Measurements from ENCODE around the gene CYSTM1. TPM values are rescaled to one million over a fixed set of nuclear protein-coding genes. Genes with fewer than 3 reads are reported as not detected.

CYSTM1 gene
- polyA plus RNA-seq, 3 donors, result 67.3 to 74.9 (median 71.4) TPM

DNA sequence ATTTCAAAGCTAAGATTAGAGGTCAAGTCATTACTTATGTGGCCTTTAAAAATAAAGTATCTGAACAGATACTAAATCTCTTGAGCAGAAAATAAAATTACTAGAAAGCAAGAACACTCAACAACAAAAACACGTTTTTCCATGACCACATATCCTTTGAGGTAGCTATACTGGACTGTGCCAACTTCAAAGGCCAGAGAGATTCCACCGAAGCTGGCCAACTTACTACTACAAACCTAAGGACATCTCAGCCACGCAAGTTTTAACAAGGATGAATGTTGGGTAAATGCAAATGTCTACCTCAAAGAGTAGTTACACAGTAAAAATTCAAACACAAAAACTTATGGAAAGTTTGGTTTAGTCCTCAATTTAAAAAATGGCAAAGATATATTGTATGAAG is 109.0 kb downstream of the CYSTM1 start:
- no peak for DNase-seq (ENCODE audit: low read depth in 3 of 3, low spot score in 2 of 3)

DNA sequence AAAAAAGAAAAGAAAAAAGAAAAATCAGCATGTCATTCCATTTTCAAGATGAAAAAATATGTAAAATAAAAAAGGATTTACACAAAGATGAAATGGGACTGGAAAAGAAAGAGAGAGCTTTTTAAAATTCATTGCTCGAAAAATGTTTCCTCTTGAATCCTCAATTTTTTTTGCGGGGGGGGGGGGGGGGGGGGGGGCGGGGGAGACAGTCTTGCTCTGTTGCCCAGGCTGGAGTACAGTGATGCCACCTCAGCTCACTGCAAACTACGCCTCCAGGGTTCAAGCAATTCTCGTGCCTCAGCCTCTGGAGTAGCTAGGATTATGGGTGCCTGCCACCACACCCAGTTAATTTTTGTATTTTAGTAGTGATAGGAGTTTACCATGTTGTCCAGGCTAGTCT is 111.4 kb downstream of the CYSTM1 start:
- no peak for DNase-seq (ENCODE audit: low read depth in 3 of 3, low spot score in 2 of 3)

DNA sequence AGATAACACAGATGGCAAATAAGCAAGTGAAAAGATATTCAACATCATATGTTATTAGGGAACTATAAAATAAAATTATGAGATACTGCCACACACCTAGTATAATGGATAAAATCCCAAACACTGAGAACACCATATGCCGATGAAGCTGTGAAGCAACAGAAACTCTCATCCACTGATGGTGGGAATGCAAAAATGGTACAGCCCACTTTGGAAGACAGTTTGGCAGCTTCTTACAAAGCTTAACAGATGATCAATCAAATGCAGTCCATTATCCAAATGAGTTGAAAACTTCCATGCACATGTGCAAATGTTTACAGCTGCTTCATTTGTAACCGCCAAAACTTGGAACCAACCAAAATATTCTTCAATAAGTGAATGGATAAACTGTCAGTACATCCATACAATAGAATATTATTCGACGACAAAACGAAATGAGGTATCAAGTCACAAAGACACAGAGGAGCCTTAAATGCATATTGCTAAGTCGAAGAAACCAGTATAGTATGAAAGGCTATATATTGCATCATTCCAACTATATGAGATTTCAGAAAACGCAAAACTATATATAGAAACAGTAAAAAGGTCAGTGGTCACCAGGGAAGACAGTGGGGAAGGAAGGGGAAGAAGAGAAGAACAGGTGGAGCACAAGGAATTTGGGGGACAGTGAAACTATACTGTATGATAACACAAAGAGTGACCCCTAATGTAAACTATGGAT is 113.0 kb downstream of the CYSTM1 start:
- no peak for DNase-seq (ENCODE audit: low read depth in 3 of 3, low spot score in 2 of 3)

DNA sequence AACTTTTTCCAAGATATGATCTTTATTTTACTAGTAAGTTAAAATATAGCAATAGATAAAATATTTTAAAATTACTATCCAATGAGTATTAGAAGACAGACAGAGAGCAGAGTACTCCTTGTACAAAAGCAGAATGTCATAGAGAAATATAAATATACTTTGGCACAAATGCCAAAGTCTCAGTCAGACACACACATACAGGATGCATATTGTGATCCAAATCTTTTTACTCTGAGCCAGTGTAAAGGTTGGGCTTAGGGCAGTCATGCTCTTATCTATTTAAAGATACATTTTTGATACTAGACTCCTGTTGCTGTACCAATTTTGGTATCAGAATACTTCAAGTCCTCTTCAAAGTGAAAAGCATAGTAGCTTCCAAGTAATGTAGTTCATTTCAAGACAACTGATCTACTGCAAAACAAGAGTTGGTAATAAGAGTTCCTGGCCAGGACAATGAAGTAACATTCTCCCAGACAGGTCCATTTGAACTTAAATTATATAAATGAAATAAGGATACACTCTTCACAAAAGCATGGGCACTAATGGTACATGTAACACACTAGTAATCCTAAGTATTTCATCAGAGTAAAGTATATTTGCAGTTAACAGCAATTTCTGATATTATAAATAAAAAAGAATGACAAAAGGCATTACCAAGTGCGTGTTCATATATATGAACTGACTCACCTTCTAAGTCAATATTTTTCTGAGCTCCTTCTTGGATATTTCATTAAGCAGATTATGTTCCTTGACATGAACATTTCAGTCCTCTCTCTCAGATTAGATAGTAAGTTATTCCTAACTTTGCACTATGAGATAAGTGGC is 117.4 kb downstream of the CYSTM1 start:
- DNase-seq (ENCODE audit: low read depth in 3 of 3, low spot score in 2 of 3), result no peak

Other genes starting within 250 kb of the CYSTM1 start
- gene NRG2, start 131.9 kb upstream of the CYSTM1 start, polyA plus RNA-seq (ENCODE audit: insufficient read length in 3 of 3), result 1 to 10 TPM in 2 of 3 donors, under 1 TPM in 1; 0.72 to 1.7 (median 1.5) TPM
- 10 to 100 TPM; 11.6 to 12.0 (median 11.9) TPM for gene PURA, start 61.1 kb upstream of the CYSTM1 start, polyA plus RNA-seq (ENCODE audit: insufficient read length in 3 of 3)
- 1 to 10 TPM; 6.3 to 7.3 (median 7.2) TPM for gene IGIP, start 49.3 kb upstream of the CYSTM1 start, polyA plus RNA-seq (ENCODE audit: insufficient read length in 3 of 3)
- 100 to 1,000 TPM; 116 to 134 (median 125) TPM for gene PFDN1, start 127.9 kb downstream of the CYSTM1 start, polyA plus RNA-seq (ENCODE audit: insufficient read length in 3 of 3)
- gene HBEGF, start 171.4 kb downstream of the CYSTM1 start, polyA plus RNA-seq (ENCODE audit: insufficient read length in 3 of 3), result 10 to 100 TPM in 1 of 3 donors, 1 to 10 TPM in 2; 8.6 to 11.4 (median 10.0) TPM
- gene SLC4A9, start 185.0 kb downstream of the CYSTM1 start, polyA plus RNA-seq (ENCODE audit: insufficient read length in 3 of 3), result 10 to 100 TPM; 18.1 to 28.6 (median 23.9) TPM
- 100 to 1,000 TPM; 108 to 114 (median 111) TPM for gene ANKHD1, start 226.6 kb downstream of the CYSTM1 start, polyA plus RNA-seq (ENCODE audit: insufficient read length in 3 of 3)

Measured in right renal cortex interstitium (tissue), 3 donors.